Measurements from ENCODE around the gene SMAD3.
"Not testable (repeated sequence)": the region's sequence is repeated elsewhere in the genome, so short reads cannot be mapped to it uniquely, and the experiment has no call there.

The SMAD3 gene

DNA sequence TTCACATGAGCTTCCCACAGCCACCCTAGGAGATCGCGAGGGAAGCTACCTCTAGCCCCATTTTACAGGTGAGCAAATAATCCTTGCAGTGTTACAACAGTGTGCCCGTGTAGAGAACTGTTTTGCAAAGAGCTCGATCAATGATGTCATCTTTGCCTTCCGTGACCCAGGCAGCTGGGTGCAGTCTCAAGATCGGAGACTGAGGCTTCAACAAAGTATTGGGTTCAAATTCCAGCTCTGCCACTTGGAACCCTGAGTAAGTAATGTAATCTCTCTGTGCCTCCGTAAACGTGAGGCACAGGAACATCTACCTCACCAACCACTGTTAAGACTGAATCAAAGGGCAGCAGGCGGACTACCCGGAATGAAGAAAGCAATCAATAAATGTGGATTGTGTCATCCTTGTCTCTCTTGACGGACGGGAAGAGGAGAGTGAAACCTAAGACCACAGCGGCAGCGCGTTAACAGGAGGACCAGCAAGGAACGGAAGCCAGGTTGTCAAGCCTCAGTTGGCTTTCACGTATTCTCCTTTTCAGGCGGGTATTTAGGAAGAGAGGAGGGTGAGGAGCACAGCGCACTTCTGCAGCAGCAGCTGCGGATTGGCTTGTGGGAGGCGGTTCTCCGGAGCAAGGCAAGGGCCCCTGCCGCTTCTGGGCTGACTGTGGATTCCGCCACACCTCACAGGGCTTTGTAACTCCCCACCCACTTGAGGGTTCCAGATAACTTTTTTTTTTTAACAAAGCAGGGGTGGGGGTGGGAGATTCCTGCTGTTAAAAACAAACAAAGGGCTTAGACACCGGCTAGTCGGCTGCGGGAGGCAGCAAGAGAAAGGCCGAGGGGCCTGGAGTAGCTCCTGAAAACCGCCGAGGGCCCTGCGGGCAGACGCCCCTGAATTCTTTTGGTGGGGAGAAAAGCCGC lies 1.5 kb upstream of the SMAD3 start:
- no peak for DNase-seq

DNA sequence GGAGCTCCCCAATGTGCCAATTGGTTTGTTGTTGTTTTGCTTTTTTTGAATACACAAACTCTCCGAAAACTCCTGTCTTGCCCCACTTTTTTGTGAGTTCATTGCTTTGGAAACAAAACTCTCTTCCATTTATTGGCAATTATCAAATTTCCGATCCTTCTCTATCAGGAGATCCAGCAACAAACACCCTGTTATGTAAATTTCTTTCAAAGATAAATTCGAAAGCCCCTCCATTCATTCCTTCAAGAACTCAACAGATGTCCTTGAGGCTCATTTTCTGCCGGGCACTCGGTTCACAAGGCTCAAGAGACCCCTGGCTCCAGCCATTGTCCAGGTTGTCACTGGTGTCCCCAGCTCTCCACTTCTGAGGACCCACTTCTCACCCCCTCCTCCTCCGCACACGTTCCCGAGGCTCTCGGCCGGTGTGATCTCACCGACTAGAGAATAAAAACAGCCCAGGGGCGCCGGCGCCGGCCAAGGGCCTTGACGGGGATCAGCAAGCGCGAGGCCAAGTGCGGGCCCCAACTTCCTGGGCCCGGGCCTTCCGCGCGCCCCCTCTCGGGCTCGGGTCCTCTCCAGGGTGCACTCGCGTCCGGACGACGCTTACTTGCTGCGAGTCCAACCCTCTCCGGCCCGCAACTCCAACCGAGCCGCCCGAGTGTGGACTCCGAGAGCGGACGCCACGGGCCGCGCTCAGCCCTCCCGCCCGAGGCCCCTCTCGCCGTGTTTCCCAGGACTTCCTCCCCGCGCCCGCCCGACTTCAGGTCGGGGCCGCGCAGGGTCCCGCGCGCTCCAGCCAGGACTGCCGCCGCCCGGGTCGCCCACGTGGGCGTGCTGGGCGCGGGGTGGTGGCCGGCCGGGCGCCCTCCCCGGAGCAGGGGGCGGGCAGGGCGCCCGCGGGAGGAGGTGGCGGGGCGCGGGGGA lies 533 bp upstream of the SMAD3 start:
- DNase-seq, result no peak

DNA sequence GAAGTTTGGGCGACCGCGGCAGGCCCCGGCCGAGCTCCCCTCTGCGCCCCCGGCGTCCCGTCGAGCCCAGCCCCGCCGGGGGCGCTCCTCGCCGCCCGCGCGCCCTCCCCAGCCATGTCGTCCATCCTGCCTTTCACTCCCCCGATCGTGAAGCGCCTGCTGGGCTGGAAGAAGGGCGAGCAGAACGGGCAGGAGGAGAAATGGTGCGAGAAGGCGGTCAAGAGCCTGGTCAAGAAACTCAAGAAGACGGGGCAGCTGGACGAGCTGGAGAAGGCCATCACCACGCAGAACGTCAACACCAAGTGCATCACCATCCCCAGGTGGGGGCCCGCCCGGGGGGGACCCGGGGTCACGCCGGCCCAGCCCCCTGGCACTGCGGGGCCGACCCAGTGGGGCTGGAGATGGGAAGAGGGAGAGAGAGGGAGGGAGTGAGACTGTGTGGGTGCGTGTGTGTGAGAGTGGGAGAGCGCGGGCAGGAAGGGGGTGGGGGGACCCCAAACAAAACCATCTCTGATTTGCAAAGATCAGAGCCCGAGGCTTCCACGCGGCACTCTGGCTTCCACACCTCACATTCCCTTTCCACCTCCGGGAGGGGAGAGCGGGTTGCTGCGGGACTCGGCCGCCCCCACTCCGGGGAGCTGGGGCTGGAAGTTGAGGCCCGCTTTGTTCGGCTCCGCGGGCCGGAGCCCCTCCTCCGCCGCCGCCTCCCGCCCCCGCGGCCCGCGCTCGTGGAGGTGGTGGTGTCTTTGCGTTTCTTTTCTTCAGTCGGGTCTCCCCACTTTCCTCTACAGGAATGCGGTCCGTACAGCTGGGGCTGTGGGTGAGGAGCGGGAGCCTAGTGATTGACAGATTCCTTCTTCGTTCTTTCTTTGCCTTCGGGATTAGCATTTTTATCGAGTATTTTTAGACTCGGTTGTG lies 898 bp downstream of the SMAD3 start:
- DNase-seq, result no peak

DNA sequence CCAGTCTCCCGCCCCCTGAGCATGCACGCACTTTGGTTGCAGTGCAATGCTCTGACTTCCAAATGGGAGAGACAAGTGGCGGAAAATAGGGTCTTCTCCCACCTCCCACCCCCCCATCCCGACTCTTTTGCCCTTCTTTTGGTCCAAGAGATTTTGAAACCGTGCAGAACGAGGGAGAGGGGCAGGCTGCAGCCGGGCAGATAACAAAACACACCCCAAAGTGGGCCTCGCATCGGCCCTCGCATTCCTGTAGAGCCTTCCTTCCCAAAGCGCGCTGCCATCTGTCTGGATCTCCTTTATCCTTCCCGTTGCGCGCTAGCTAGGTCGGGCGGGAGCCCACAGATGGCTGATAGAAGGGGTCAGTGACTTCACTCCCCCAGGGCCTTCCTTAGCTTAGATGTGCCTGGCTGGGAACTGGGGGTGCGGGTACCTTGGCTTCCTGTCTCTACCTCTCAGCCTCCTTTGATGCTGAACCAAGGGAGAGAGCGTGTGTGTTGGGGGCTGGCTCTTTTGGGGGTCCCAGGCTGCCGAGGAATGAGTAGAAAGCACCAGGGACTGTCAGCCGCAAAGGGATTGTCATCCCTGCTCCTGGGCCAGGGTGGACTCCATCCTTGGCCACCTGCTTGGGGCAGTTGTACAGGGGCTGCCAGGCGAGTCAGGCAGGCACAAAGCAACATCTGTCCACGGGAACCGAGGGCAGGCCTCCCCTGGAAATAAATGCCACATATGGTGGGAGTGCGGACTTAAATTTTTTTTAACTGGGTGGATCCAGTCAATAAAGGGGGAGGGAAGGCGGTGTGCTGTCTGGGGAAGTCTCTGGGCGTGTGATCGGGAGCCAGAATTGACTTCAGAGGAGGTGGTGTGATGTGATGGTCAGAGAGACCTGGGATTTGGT lies 1.8 kb downstream of the SMAD3 start:
- DNase-seq, result no peak

DNA sequence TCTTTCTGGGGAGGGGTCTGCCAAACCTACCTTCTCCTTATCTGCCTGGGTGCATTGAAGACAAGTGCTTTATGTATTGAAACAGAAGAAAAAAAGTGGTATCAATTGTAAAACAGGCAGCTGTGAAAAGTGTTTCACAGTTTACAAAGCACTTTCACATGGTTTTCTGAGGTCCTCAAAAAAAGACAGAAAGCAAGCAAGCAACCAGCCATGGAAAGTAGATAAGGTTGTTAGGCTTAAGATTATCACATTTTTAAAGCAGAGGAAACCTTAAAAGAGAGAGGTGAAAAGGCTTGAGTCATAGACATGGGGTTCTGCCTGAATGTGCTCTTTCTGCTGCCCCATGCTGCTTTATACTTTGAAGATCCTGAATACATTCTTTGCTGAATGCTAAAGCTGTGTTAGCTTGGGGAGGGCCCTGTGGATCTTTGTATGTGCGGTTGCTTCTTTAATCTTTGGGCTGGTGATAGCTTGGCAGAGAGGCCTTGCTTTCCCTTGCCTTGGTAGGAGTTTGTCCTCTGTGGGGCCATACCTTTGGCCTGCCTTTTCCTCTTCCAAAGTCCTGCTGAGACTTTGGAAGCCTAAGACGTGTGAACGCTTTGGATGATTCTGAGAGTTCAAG lies 2.6 kb downstream of the SMAD3 start:
- DNase-seq, result peak; percentile 30

DNA sequence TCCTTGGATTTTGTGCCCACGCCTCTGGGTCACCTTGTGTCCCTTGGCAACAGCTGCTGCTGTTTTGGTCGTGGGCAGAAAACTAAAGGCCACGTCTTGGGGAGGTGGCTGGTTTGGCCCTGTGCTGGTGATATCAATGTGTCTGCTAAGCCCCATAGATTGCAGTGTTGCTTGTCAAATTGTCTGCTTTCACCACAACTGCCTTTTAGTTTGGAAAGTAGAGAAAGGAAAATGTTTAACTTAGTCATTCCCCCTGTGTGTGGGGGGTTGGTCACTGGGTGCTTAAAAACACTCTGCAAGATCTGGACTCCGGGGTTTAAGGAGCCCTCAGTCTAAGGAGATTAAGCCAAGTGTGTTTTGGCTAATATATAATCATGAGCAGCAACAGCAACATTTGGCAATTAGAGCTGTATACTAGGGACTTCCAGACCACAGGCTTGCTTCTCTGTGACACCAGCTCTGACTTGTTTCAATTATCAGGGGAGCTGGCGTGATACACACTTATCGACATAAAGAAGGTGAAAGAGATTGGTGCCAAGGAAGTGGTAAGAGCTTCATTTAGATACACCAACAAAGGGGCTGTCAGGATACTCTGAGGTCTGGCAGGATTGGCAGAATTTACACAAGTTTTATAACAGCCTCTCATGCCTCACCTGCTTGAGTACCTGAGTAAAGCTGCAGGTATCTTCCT lies 3.5 kb downstream of the SMAD3 start:
- peak; percentile 26 for DNase-seq

DNA sequence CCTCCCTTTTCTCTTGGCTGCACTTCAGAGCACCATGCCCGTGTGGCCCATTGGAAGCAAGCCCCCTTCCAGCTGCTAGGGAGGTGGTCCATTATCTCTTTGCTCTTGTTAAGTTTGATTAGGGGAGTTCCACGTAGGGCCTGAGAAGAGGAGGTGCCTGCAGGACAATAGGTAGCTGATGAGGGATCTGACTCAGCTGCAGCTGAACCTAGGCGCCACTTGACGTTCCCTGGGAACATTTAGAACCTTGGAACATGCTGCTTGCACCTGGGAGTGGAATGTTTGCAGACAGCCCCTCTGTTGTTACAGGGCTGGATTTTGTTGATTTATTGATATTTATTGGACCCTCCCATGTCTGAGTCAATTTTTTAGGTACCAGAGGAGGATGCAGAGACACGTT lies 4.7 kb downstream of the SMAD3 start:
- no peak for DNase-seq

DNA sequence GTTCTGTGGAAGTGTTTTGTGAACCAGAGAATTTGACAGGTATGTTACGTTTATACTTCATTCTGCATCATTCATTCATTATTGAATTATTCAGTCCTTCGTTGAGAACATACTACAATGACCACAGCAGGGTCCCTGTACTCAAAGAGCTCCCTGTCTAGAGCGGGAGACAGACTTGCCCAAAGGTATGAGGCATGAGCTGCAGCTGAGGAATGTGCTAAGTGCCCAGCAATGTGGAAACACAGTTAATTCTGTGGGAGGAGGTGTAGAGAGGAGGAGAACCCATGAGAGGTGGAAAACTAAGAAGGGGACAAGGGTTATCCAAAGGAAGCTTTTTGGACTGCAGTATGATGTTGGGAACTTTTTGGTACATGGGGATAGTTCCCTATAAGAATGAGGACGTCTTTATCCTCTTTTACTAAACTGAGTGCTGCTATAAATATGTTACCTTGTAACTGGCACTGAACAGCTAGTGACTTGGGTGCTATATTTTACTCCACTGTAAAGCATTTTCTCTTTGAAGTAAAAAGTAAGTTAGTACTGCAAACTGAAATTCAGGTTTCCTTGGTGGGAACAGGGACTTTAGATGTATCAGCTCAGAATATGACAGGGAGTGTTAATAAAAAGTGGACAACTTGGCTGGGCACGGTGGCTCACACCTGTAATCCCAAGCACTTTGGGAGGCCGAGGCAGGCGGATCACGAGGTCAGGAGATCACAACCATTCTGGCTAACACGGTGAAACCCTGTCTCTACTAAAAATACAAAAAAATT lies 5.7 kb downstream of the SMAD3 start:
- DNase-seq, result no peak

DNA sequence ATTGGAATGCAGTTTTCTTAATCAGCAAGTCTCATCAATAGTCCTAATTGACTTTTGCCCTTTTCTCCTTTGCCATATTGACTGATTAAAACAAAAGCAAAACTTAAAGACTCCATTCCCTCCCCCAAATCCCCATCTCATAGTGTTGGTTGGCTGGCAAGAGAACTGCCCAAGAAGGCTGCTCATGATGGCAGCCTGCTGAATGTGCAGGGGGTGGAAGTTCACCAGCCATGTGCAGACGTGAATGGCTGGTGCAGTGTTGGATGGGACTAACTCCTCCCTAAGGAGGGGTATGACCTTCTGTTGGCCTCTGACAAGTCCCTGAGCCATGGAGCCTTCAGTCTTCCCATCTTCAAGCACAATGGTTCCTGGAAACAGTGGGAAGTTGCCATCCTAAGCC lies 7.0 kb downstream of the SMAD3 start:
- no peak for DNase-seq

DNA sequence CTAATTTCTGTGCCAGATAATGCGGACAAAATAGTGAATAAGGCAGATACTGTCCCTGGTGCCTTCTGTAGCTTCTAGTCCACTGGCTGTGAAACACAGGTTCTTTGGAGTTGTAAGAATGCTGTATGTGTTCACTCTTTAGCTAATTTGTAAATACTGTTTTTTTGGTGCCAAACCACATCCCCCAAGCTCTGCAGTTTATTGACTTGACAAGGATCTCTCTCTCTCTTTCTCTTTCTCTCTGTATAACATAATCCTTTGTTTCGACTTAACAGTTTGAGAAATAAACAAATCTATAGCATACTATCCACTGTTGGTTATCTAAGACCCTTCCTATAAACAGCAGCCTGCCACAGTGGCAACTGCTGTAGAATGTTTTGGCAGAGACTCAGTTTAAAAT lies 7.6 kb downstream of the SMAD3 start:
- no peak for DNase-seq

DNA sequence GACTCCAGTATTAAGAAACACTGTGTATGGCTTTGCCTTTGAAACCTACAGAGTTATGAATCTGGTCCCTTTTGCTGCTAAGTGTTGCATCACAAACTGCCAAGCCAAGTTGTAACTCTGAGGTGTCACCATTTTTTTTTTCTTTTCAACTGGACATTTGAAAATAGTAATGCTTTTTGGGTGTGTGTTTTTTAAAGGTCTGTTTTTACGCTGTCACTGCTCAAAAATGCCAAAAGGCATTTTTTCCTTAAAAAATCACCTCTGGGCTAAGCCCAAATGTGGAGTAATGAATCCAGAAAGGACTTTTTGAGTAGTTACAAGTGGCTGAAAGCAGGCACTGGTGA lies 9.5 kb downstream of the SMAD3 start:
- no peak for DNase-seq

DNA sequence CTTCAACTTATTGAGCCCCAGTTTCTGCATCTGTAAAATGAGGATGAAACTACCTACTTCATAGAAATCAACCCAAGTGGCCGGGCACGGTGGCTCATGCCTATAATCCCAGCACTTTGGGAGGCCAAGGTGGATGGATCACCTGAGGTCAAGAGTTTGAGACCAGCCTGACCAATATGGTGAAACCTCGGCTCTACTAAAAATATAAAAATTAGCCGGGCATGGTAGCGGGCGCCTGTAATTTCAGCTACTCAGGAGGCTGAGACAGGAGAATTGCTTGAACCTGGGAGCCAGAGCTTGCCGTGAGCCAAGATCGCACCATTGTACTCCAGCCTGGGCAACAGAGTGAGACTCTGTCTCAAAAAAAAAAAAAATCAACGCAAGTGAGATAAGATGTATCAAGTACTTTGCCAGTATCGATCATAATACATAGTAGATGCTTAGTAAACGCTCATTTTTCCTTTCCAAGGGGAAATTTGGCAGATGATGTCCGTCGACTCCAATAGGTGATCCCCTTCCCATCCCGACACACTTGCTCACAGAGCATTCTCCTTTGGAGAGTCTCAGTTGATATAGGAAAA lies 10.2 kb downstream of the SMAD3 start:
- not testable (repeated sequence) for DNase-seq

DNA sequence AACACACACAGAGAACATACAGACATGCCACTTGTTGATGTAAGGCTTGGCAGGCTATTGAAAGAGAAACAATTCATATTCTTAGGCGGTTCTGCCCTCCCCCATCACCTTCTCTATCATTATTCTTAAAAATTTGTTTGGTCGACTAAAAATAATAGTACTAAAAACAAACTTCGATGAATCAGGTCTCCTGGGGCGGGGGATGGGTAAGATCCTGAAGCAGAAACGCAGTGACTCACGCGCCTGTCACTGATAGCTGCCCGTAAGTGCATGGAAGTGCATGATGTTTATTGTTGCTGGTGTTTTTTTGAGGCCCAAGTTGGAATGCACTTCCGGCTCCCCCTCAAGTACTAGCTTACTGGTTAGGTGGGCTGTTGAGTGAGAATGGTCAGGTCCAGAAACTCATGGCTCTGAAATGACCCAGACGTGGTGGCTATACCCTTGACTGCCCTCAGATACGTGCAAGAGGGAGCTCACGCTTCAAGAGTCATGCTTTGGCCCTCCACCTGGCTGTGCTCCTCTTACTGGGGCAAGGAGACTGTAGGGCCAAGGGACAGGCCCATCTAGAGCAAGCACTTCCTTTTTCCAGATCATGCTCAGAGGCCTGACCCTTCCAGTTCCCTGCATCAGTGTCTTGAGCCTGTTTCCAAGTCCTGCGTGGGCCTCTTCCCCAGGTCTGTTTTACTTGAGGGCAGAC lies 10.9 kb downstream of the SMAD3 start:
- DNase-seq, result no peak

DNA sequence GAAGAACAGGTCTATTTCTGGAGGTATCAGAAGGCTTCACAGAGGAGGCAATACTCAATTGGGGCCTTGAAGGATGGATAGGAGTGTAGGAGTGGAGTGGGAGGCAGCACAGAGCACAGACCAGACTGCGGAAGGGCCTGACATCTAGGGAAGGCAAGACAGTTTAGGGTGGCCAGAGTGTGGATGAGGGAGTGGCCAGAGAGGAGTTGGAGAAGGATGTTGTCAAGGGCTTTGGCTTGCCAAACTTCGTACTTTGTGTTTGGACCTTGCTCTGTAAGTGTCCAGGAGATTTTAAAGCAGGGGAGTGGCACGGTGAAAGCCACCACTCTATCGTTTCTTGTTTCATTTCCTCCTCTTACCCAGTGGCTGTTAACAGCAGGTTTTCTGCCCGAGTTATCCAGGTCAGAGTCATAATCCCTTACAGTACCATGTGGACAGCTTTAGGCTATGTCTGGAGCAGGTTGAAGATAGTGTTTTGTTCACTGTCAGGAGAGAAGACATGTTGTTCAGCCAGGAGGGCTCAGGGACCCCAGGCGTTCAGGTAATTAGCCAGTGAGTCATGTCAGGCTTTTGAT lies 12.3 kb downstream of the SMAD3 start:
- DNase-seq, result no peak

DNA sequence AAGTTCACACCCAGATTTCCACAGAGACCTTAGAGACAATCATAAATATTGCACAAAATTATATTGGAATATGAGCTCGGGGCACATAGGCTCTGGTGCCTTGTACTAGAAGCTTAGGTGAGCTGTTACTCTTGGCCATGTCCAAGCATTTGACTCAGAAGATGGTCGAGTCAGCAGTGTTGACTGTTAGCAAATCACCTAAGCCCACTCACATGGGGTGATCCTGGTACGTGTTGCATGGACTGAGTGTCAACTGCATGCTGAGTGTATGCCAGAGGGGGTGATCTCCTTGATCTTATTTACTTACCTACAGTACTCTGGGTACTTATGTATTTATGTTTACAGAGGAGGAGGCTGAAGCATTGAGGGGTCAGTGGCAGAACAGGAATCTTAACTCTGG lies 14.0 kb downstream of the SMAD3 start:
- DNase-seq, result no peak

DNA sequence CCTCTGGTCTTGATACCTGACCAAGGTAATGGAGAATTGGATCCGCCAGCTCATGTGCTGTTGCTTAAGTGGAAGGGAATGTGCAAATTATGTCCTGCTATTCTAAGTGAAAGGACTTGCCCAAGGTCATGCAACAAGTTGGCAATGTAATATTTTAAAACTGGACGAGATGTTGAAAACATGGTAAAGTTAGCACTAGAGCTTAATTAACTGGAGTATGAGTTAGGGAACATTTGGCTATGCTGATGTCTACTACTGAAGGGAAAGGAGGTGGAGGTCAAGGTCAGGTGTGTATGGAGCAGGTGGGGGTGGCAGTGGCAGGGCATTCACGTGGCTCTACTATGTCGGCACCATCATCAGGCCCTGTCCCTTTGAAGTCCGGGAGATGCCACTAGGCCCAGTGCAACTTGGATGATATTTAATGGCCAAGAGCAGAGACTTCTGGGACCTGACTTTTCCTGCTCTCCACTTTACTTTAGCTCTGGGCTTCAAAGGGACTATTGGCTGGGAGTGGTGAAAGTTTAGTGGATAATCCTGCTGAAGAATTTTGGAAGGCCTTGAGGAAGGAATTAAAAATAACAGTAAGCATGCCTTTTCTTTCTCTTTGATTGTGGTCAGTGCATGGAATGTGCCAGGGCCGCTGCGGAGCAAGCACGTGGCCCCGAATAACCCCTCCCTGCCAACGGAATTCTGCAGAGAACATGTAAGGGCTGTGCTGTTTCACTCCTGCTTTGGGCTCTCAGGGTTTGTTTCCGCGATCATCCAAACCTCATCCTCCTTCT lies 14.9 kb downstream of the SMAD3 start:
- DNase-seq, result peak; percentile 13

DNA sequence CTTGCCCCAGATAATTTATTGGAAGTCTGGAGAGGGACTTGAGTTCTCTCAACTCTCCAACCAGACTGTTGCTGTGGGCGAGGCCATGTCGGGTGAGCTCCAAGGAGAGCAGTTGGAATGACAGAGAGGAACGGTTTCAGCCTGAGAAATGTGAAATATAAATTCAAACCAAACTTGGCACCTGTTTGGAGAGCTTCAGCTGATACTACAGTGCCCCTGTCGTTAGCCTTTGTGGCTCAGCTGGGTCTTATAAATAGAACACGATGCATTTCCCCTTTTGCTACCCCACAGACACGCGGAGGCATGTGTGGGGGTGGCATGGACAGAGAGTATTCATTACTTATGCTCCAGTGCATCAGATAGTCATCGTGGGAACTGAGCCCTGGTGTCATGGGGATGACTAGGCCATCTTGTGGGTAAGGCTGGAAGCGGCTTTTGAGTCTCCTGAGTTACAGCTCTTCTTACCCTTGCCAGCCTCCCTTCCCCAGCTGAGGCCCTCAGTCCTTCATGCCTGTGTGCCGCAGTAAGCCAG lies 15.6 kb downstream of the SMAD3 start:
- peak; percentile 83 for DNase-seq
